Psoas muscle (tissue), 8 donors: Measurements from ENCODE around the gene ACSL4. TPM values are rescaled to one million over a fixed set of nuclear protein-coding genes. Genes with fewer than 3 reads are reported as not detected.
"Not testable (repeated sequence)": the region's sequence is repeated elsewhere in the genome, so short reads cannot be mapped to it uniquely, and the experiment has no call there.

Experiments
- ATAC-seq, 4 donors: fragments of 200-7000 bp; cut with Tn5 transposase; one replicate each; pipeline ENCODE4 v1.9.1; 2020; ENCODE audit warnings: moderate library complexity in 3 of 4, mild to moderate bottlenecking in 2 of 4
- DNase-seq, 2 donors: peaks; one replicate each; pipeline ENCODE4 v3.0.0-alpha.2; 2020
- H3K27ac ChIP-seq: fragments of 200-600 bp; one replicate; pipeline ENCODE4 v1.8.0; 2022
- H3K27me3 ChIP-seq, 3 donors: fragments of 200-600 bp in 1 of 3; one replicate each; pipeline versions ENCODE4 v1.6.1 to v1.8.0; 2013 to 2022; ENCODE audit warnings: low read length in 2 of 3, mild to moderate bottlenecking in 2 of 3, moderate library complexity in 1 of 3; ENCODE audit not compliant: insufficient read depth in 3 of 3
- H3K36me3 ChIP-seq, 2 donors: fragments of 200-600 bp in 1 of 2; one replicate each; pipeline versions ENCODE4 v1.6.1 to v1.8.0; 2013 to 2022; ENCODE audit warnings: low read depth in 1 of 2, mild to moderate bottlenecking in 1 of 2, moderate library complexity in 1 of 2; ENCODE audit not compliant: insufficient read depth in 1 of 2
- H3K4me1 ChIP-seq: fragments of 200-600 bp; one replicate; pipeline ENCODE4 v1.8.0; 2022
- H3K4me3 ChIP-seq: fragments of 200-600 bp; one replicate; pipeline ENCODE4 v1.8.0; 2022; ENCODE audit warnings: mild to moderate bottlenecking
- H3K9me3 ChIP-seq: fragments of 200-600 bp; one replicate; pipeline ENCODE4 v1.8.0; 2022
- WGBS, 3 donors: extraction: QIAGEN DNeasy Blood & Tissue Kit; methylation state at CpG; one replicate each; pipeline versions ENCODE4 v1.1.6 to v1.1.7; 2013; 5-methylcytosine and 5-hydroxymethylcytosine counted together
- intact Hi-C, 2 donors: fragments of 100-400 bp; cut with DNase I; formaldehyde crosslinking; loops; one replicate each; pipeline versions ENCODE4 v1.11.0 to v1.14.2; 2022
- polyA plus RNA-seq, 3 donors: library from polyadenylated mRNA; stranded (reverse); fragments of 200-250 nt; gene quantifications; one replicate each; pipeline ENCODE4 v1.2.3, GENCODE V29; 2013
- total RNA-seq, 4 donors: library from RNA; stranded (reverse); fragmentation: NEBNext Ultra II Directional in 2 of 4; extraction: Animal tissue kit (Norgen Biotek cat#: 25700) in 2 of 4; gene quantifications; one replicate each; pipeline versions ENCODE4 v1.2.1 to v1.2.4, GENCODE V29; 2021 to 2023
- TF ChIP-seq, protein P1 (sequence below): fragments of 200-600 bp; IDR thresholded peaks from one replicate; pipeline ENCODE4 v1.8.0; 2022; ENCODE audit warnings: antibody characterized with exemption
- donor health status: healthy with polysubstance abuse.
- donor health status: DM: no; HTN: no; CAD: no; lungs with moderate emphysema.
- donor health status: Bipolar disorder and iron deficiency.
- donor health status: healthy.
- donor health status: DM: yes; HTN: yes; CAD: no.
- donor health status: DM: no; HTN: no; CAD: no.
- donor health status: DM: no; HTN: no; CAD: no.
- donor health status: DM: yes; HTN: yes; CAD: no.

Gene ACSL4
- total and polyA plus RNA-seq, 7 donors, result 16.4 to 36.0 (median 20.5) TPM

DNA sequence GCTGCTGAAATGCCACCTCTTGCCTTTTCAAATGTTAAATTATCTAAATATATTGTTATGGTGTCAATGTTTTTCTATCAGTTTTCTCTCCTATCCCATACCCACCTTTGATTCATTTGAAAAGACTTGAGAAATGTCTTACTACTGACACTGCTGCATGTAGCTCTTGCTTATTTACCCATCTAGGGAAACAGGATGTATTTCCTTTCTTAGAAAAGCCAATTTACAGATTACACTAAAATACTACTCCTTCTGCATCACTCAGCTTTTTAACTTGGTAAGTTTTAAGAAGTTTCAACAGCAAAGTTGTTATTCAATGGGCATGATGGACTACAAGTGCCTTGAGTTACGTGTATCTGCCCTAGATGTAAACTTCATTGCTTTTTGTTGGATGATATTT lies 94.9 kb downstream of the ACSL4 start:
- H3K27me3 ChIP-seq, result peaks cover 0 to 5% (median 0%) of the 10 kb centered on the region in 3 donors
- no peak overlapping the region for H3K27ac ChIP-seq
- no peaks in the 10 kb centered on the region for H3K4me1 ChIP-seq
- DNase-seq (no peak), ATAC-seq (no peak)
- intact Hi-C loops, result no loop called here
- no peaks in the 10 kb centered on the region for H3K36me3 ChIP-seq
- WGBS, 3 donors, result 71 to 100% (median 100%) methylated on average over 1 of the region's 1 CpG
- H3K9me3 ChIP-seq, result no peaks in the 10 kb centered on the region
- TF ChIP-seq, protein P1, sequence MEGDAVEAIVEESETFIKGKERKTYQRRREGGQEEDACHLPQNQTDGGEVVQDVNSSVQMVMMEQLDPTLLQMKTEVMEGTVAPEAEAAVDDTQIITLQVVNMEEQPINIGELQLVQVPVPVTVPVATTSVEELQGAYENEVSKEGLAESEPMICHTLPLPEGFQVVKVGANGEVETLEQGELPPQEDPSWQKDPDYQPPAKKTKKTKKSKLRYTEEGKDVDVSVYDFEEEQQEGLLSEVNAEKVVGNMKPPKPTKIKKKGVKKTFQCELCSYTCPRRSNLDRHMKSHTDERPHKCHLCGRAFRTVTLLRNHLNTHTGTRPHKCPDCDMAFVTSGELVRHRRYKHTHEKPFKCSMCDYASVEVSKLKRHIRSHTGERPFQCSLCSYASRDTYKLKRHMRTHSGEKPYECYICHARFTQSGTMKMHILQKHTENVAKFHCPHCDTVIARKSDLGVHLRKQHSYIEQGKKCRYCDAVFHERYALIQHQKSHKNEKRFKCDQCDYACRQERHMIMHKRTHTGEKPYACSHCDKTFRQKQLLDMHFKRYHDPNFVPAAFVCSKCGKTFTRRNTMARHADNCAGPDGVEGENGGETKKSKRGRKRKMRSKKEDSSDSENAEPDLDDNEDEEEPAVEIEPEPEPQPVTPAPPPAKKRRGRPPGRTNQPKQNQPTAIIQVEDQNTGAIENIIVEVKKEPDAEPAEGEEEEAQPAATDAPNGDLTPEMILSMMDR, result no peak
- no peak overlapping the region for H3K4me3 ChIP-seq

DNA sequence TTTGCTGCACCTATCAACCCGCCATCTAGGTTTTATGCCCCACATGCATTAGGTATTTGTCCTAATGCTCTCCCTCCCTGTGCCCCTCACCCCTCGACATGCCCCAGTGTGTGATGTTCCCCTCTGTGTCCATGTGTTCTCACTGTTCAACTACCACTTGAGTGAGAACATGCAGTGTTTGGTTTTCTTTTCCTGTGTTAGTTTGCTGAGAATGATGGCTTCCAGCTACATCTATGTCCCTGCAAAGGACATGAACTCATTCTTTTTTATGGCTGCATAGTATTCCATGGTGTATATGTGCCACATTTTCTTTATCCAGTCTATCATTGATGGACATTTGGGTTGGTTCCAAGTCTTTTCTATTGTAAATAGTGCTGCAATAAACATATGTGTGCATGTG lies 95.6 kb downstream of the ACSL4 start:
- intact Hi-C loops, H3K27ac ChIP-seq, DNase-seq, H3K4me3 ChIP-seq, H3K9me3 ChIP-seq, H3K4me1 ChIP-seq, H3K36me3 ChIP-seq, ATAC-seq, H3K27me3 ChIP-seq: not testable (repeated sequence)
- WGBS, 3 donors, result 81 to 100% (median 96%) methylated on average over 2 of the region's 2 CpGs

DNA sequence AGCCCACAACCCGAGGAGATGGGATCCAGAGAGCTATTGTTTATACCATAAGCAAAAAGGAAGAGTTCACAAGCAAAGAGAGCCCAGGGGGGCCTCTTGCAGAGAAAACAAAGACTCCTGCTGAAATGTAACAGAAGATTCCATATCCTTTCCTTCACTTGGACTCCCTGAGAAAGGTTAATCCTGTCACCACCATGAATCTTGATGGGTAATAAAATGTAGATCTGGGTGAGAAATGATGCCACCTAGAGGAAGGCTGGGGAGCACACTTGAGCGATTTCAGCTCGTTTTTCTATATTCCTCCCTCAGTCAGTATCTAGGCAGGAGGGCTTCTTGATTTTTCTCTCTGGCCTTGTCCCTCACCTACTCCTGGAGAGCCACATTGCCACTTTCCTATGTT lies 97.9 kb downstream of the ACSL4 start:
- Histone ChIP-seq H3K27ac (no peak overlapping the region), H3K36me3 (no peaks in the 10 kb centered on the region), H3K4me1 (no peaks in the 10 kb centered on the region), H3K4me3 (no peak overlapping the region), H3K9me3 (no peaks in the 10 kb centered on the region), H3K27me3 (peaks cover 0 to 9% (median 0%) of the 10 kb centered on the region in 3 donors)
- no peak for DNase-seq
- no peak for ATAC-seq
- intact Hi-C loops, result loop anchor here in 1 of 2 donors (2.0 kb wide), 1 partner anchor 150 kb away; no protein-coding TSS in a partner anchor
- 8 to 19% (median 10%) methylated on average over 2 to 3 of the region's 3 CpGs for WGBS, 3 donors
- TF ChIP-seq, protein P1, result peak; percentile 35

DNA sequence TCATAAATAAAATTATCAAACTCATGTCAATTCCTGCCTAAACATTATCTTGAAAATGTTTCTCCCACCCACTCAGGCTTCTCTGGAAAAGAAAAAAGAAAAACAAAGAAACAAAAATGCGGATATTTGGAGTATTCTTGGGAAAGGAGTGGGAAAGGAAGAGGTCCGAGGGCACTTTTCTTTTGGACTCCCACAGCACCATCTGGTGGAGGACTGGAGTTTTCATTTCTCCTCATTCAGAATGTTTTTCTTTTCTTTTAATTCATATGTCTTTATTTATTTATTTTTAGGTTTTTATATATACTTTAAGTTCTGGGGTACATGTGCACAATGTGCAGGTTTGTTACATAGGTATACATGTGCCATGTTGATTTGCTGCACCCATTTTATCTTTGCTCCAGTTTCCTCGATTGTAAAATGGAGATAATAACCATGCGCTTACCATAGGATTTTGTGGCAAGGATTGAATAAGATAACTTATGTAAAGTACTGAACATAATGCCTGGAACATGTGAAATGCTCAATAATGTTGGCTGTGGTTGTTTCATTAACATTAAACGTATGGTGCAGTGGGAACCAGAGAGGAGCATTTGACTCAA lies 100.1 kb downstream of the ACSL4 start:
- DNase-seq, result no peak
- intact Hi-C loops, result loop anchor here in 1 of 2 donors (2.0 kb wide), 1 partner anchor 148 kb away; no protein-coding TSS in a partner anchor

DNA sequence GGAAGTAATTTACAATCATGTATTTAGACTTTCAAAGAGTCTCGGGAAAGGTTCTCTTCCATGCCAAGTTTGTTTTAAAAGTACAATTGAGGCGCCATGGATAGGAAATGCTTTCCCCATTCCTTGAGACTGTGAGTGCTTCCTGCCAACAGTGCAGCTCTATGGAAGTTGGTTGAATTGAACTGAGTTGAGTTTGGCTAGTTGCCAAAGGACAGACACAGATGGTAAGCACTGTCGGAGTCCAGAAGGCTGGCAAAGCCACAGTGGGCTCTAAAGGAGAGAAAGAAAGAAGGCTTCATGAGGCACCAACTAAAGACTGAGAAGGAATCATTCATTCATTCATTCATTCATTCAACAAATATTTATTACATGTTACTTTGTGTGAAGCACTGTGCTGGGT lies 103.7 kb downstream of the ACSL4 start:
- intact Hi-C loops, result no loop called here
- no peak for ATAC-seq
- Histone ChIP-seq H3K36me3 (no peaks in the 10 kb centered on the region), H3K9me3 (no peaks in the 10 kb centered on the region), H3K4me3 (no peak overlapping the region), H3K27ac (no peak overlapping the region), H3K27me3 (peaks cover 0 to 11% (median 0%) of the 10 kb centered on the region in 3 donors), H3K4me1 (no peaks in the 10 kb centered on the region)
- no peak for DNase-seq
- 34 to 39% (median 36%) methylated on average over 3 of the region's 3 CpGs for WGBS, 3 donors
- TF ChIP-seq, protein P1, result no peak

More for the DNA sequence above, 100.1 kb downstream of the ACSL4 start:
- H3K4me3 ChIP-seq, result no peak overlapping the region
- H3K9me3 ChIP-seq, result no peaks in the 10 kb centered on the region
- WGBS, 3 donors, result 43 to 51% (median 49%) methylated on average over 5 of the region's 5 CpGs
- no peaks in the 10 kb centered on the region for H3K4me1 ChIP-seq
- ATAC-seq, result no peak
- peaks cover 0 to 9% (median 0%) of the 10 kb centered on the region in 3 donors for H3K27me3 ChIP-seq
- H3K36me3 ChIP-seq, result no peaks in the 10 kb centered on the region
- TF ChIP-seq, protein P1, result peak; percentile 46
- H3K27ac ChIP-seq, result no peak overlapping the region
